Measurements from ENCODE around the gene DOK5. TPM values are rescaled to one million over a fixed set of nuclear protein-coding genes. Genes with fewer than 3 reads are reported as not detected.
A peak's percentile ranks its signal among the peaks of the same experiment; 100 is the strongest.

The DOK5 gene
- total and polyA plus RNA-seq, 10 of the 15 experiments (the other 5 are each of a cell fraction or from before 2014, with no cell fraction given): 0.03 TPM; not detected in 9

GRCh38 chr20:54466127-54466526 is 9.3 kb upstream of the DOK5 start:
- Histone ChIP-seq H3K79me2 (ENCODE audit: control insufficient read depth, insufficient read depth, low read length) (no peaks in the 10 kb centered on the region), H3K36me3 (ENCODE audit: control insufficient read depth in 2 of 2, insufficient read depth in 2 of 2, low read length in 1 of 2) (no peaks in the 10 kb centered on the region), H3K27ac (ENCODE audit: control insufficient read depth, insufficient read depth) (no peak overlapping the region), H3K4me2 (ENCODE audit: control insufficient read depth, insufficient read depth) (no peak overlapping the region), H4K20me1 (ENCODE audit: control insufficient read depth, insufficient read depth) (no peaks in the 10 kb centered on the region), H3K4me3 (no peak overlapping the region), H3K27me3 (replicated peaks in 1 of 2; ENCODE audit: control insufficient read depth in 2 of 2, insufficient read depth in 2 of 2, low read length in 1 of 2) (no peaks in the 10 kb centered on the region), H3K4me1 (ENCODE audit: control insufficient read depth, insufficient read depth, low read length) (no peaks in the 10 kb centered on the region), H2AFZ (ENCODE audit: control insufficient read depth, low read depth, low read length) (no peak overlapping the region), H3K9me3 (replicated peaks; ENCODE audit: control insufficient read depth, insufficient read depth, low read length) (no peaks in the 10 kb centered on the region), H3K9ac (ENCODE audit: control insufficient read depth, insufficient read depth, low read length) (no peak overlapping the region)
- in situ Hi-C loops (cut with MboI): no loop called here
- no peak for DNase-seq (ENCODE audit: low read depth, low spot score)
- ChIA-PET POLR2A (no interaction called here), SMC1A (ENCODE audit: uncharacterized antibody, unreplicated experiment) (interaction anchor here (1.0 kb wide), 1 partner anchor 181 kb away, joined by 3 read pairs; no protein-coding TSS in a partner anchor), RAD21 (ENCODE audit: unreplicated experiment) (no interaction called here), CTCF (no interaction called here)
- no peak for TF ChIP-seq WRNIP1 (IDR thresholded peaks at IDR 0.05; ENCODE audit: borderline replicate concordance, low read depth, low read length)
- TF ChIP-seq CBX3 (IDR thresholded peaks at IDR 0.05; ENCODE audit: borderline replicate concordance, low read depth): no peak
- peak; percentile 70 for TF ChIP-seq NFYB (IDR thresholded peaks at IDR 0.05; ENCODE audit: insufficient read depth, low read depth, low read length)
- no peak for TF ChIP-seq NR2F1 (conservative IDR thresholded peaks at IDR 0.05)
- TF ChIP-seq STAT1 (conservative IDR thresholded peaks at IDR 0.05): no peak
- TF ChIP-seq ZSCAN29 (IDR thresholded peaks at IDR 0.05): no peak
- no TSS peak for BruUV-seq (replicated peaks)
- intact Hi-C loops (cut with micrococcal nuclease; ENCODE audit: unreplicated experiment): no loop called here
- no peak for ATAC-seq
- WGBS (ENCODE audit: insufficient coverage, insufficient replicate concordance, low lambda C conversion rate, missing lambda C conversion rate): 0% methylated on average over 3 of the region's 3 CpGs
- FAIRE-seq: no peak

DNA sequence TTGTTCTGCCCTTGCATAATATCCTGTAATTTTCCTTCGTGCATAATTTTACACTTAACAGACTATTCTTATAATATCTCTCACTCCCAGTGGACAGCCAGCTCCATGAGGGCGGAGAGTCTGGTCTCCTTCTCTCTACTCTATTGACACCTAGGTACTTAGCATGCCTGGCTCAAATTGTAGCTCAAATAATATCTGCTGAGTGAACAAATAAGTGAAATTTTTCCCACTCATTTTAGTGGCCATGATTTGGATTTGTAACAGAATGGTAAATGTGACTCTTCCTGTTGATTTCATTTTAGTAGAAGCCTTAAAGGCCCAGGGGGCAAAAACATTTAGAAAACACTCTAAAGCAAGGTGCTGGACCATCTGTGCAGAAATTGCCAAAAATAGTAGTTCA is 7.8 kb upstream of the DOK5 start:
- Histone ChIP-seq H3K4me2 (ENCODE audit: control insufficient read depth, insufficient read depth) (no peak overlapping the region), H3K9me3 (replicated peaks; ENCODE audit: control insufficient read depth, insufficient read depth, low read length) (no peaks in the 10 kb centered on the region), H3K27me3 (replicated peaks in 1 of 2; ENCODE audit: control insufficient read depth in 2 of 2, insufficient read depth in 2 of 2, low read length in 1 of 2) (no peaks in the 10 kb centered on the region), H3K4me3 (no peak overlapping the region), H4K20me1 (ENCODE audit: control insufficient read depth, insufficient read depth) (no peaks in the 10 kb centered on the region), H3K9ac (ENCODE audit: control insufficient read depth, insufficient read depth, low read length) (no peak overlapping the region), H2AFZ (ENCODE audit: control insufficient read depth, low read depth, low read length) (no peak overlapping the region), H3K4me1 (ENCODE audit: control insufficient read depth, insufficient read depth, low read length) (no peaks in the 10 kb centered on the region), H3K36me3 (ENCODE audit: control insufficient read depth in 2 of 2, insufficient read depth in 2 of 2, low read length in 1 of 2) (no peaks in the 10 kb centered on the region), H3K27ac (ENCODE audit: control insufficient read depth, insufficient read depth) (no peak overlapping the region), H3K79me2 (ENCODE audit: control insufficient read depth, insufficient read depth, low read length) (no peaks in the 10 kb centered on the region)
- ATAC-seq: no peak
- intact Hi-C loops (cut with micrococcal nuclease; ENCODE audit: unreplicated experiment): no loop called here
- POLR2A ChIA-PET: no interaction called here
- CTCF ChIA-PET: no interaction called here
- in situ Hi-C loops (cut with MboI): no loop called here
- no peak for FAIRE-seq
- SMC1A ChIA-PET (ENCODE audit: uncharacterized antibody, unreplicated experiment): interaction anchor here (0.7 kb wide), 1 partner anchor 42 kb away, joined by 3 read pairs; no protein-coding TSS in a partner anchor
- 2% methylated on average over 2 of the region's 2 CpGs for WGBS (ENCODE audit: insufficient coverage, insufficient replicate concordance, low lambda C conversion rate, missing lambda C conversion rate)
- BruUV-seq (replicated peaks): no TSS peak
- DNase-seq (ENCODE audit: low read depth, low spot score): no peak
- RAD21 ChIA-PET (ENCODE audit: unreplicated experiment): no interaction called here
- TF ChIP-seq TCF12 (IDR thresholded peaks at IDR 0.05; ENCODE audit: low read depth, low read length) (no peak), ZNF217 (IDR thresholded peaks at IDR 0.05) (no peak), TARDBP (IDR thresholded peaks at IDR 0.05; ENCODE audit: borderline replicate concordance) (no peak), JUND (IDR thresholded peaks at IDR 0.05; ENCODE audit: low read depth, low read length) (no peak), CBX5 (IDR thresholded peaks at IDR 0.05; ENCODE audit: low read depth) (no peak), RCOR1 (conservative IDR thresholded peaks at IDR 0.05; ENCODE audit: low read depth, low read length) (no peak), RUNX3 (IDR thresholded peaks at IDR 0.05; ENCODE audit: low read length) (no peak)
- TF ChIP-seq, protein P1, sequence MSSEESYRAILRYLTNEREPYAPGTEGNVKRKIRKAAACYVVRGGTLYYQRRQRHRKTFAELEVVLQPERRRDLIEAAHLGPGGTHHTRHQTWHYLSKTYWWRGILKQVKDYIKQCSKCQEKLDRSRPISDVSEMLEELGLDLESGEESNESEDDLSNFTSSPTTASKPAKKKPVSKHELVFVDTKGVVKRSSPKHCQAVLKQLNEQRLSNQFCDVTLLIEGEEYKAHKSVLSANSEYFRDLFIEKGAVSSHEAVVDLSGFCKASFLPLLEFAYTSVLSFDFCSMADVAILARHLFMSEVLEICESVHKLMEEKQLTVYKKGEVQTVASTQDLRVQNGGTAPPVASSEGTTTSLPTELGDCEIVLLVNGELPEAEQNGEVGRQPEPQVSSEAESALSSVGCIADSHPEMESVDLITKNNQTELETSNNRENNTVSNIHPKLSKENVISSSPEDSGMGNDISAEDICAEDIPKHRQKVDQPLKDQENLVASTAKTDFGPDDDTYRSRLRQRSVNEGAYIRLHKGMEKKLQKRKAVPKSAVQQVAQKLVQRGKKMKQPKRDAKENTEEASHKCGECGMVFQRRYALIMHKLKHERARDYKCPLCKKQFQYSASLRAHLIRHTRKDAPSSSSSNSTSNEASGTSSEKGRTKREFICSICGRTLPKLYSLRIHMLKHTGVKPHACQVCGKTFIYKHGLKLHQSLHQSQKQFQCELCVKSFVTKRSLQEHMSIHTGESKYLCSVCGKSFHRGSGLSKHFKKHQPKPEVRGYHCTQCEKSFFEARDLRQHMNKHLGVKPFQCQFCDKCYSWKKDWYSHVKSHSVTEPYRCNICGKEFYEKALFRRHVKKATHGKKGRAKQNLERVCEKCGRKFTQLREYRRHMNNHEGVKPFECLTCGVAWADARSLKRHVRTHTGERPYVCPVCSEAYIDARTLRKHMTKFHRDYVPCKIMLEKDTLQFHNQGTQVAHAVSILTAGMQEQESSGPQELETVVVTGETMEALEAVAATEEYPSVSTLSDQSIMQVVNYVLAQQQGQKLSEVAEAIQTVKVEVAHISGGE (CRISPR knock-in tag; IDR thresholded peaks at IDR 0.05): no peak
